DOHH2 (cell line): ENCODE results near the gene PMM2.

ENCODE experiments used
- H3F3A ChIP-seq: fragments of 200-600 bp; sonication (generic), shearing (Covaris generic); 2 replicates; pipeline ENCODE4 v1.6.0; 2016; ENCODE audit warnings: antibody characterized with exemption, mild to moderate bottlenecking; ENCODE audit not compliant: control insufficient read depth, insufficient read depth
- H3K27ac ChIP-seq: fragments of 200-600 bp; sonication (generic); 2 replicates; pipeline ENCODE4 v1.5.1; 2014; ENCODE audit warnings: low read depth, mild to moderate bottlenecking, low read length, moderate library complexity
- H3K27me3 ChIP-seq: fragments of 200-600 bp; sonication (generic); 2 replicates; pipeline ENCODE4 v1.6.1; 2014; ENCODE audit warnings: mild to moderate bottlenecking, low read length, mixed read lengths; ENCODE audit not compliant: control insufficient read depth
- H3K36me3 ChIP-seq: fragments of 200-600 bp; sonication (generic); 2 replicates; pipeline ENCODE4 v1.6.1; 2014; ENCODE audit warnings: mild to moderate bottlenecking, low read length, moderate library complexity, mixed read lengths; ENCODE audit not compliant: control insufficient read depth
- H3K4me1 ChIP-seq: fragments of 200-600 bp; sonication (generic); 2 replicates; pipeline ENCODE4 v1.6.1; 2014; ENCODE audit warnings: mild to moderate bottlenecking, low read length, mixed read lengths; ENCODE audit not compliant: control insufficient read depth
- H3K4me2 ChIP-seq: fragments of 200-600 bp; sonication (generic); 2 replicates; pipeline ENCODE4 v1.6.0; 2014; ENCODE audit warnings: mild to moderate bottlenecking, low read length, moderate library complexity
- H3K4me3 ChIP-seq: fragments of 200-600 bp; sonication (generic); 2 replicates; pipeline ENCODE4 v1.5.1; 2014; ENCODE audit warnings: mild to moderate bottlenecking, low read length, mixed read lengths
- H3K79me2 ChIP-seq: fragments of 200-600 bp; sonication (generic); 2 replicates; pipeline ENCODE4 v1.6.1; 2014; ENCODE audit warnings: mild to moderate bottlenecking, low read length, mixed read lengths; ENCODE audit not compliant: control insufficient read depth
- H3K9me2 ChIP-seq: fragments of 200-600 bp; sonication (generic); replicated peaks from 2 replicates; pipeline ENCODE4 v1.6.1; 2014; ENCODE audit warnings: mild to moderate bottlenecking, low read length, mixed read lengths; ENCODE audit not compliant: control insufficient read depth
- H3K9me3 ChIP-seq: fragments of 200-600 bp; sonication (generic); 2 replicates; pipeline ENCODE4 v1.6.1; 2014; ENCODE audit warnings: antibody characterized with exemption, low read length, mixed read lengths; ENCODE audit not compliant: control insufficient read depth, insufficient read depth
- H4K20me1 ChIP-seq: fragments of 200-600 bp; sonication (generic); 2 replicates; pipeline ENCODE4 v1.6.0; 2014; ENCODE audit warnings: low read depth, mild to moderate bottlenecking, antibody characterized with exemption, low read length, moderate library complexity; ENCODE audit not compliant: control insufficient read depth, insufficient read depth
- EZH2phosphoT487 ChIP-seq: fragments of 200-600 bp; sonication (generic); IDR thresholded peaks from 2 replicates; pipeline ENCODE4 v1.6.1; 2017; ENCODE audit warnings: borderline replicate concordance, mild to moderate bottlenecking, antibody characterized with exemption, low read length, moderate library complexity, mixed read lengths
- TF ChIP-seq, protein P1 (sequence below): fragments of 200-600 bp; sonication (generic); IDR thresholded peaks from one replicate; pipeline ENCODE4 v1.5.1; 2014; ENCODE audit warnings: antibody characterized with exemption, mild to moderate bottlenecking, low read depth, low read length; ENCODE audit not compliant: poor library complexity, severe bottlenecking

The PMM2 gene

DNA sequence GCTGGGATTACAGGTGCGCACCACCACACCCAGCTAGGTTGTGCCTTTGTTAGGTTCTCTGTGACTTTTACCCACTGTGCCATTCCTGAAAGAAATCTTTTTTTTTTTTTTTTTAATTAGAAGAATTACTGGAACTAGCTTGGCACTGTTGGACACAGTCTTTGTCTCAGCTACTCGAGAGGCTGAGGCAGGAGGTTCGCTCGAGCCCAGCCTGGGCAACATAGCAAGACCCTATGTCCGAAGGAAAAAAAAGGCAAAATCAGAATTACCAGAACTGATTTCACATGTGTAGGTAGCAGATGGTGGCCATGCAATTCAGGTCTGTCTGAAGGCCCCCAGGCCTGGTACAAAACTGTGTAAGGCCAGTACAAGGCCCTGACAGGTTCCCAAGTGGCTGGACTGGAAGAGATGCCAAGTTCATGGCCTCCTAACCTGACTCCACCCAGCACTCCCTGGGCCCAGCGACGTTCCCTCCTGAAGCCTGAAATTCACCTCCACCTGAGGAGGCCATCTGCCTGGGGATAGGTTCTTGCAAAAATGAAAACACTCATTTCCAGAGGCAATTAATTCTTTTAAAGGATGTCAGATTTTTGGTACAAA is 48.2 kb downstream of the PMM2 start:
- H3K4me1 ChIP-seq = no peaks in the 10 kb centered on the region
- H4K20me1 ChIP-seq = no peaks in the 10 kb centered on the region
- no peak for TF ChIP-seq EZH2phosphoT487
- TF ChIP-seq, protein P1, sequence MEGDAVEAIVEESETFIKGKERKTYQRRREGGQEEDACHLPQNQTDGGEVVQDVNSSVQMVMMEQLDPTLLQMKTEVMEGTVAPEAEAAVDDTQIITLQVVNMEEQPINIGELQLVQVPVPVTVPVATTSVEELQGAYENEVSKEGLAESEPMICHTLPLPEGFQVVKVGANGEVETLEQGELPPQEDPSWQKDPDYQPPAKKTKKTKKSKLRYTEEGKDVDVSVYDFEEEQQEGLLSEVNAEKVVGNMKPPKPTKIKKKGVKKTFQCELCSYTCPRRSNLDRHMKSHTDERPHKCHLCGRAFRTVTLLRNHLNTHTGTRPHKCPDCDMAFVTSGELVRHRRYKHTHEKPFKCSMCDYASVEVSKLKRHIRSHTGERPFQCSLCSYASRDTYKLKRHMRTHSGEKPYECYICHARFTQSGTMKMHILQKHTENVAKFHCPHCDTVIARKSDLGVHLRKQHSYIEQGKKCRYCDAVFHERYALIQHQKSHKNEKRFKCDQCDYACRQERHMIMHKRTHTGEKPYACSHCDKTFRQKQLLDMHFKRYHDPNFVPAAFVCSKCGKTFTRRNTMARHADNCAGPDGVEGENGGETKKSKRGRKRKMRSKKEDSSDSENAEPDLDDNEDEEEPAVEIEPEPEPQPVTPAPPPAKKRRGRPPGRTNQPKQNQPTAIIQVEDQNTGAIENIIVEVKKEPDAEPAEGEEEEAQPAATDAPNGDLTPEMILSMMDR = no peak
- no peaks in the 10 kb centered on the region; the same call in 1 of the 2 replicates for H3F3A ChIP-seq
- no peak overlapping the region for H3K4me3 ChIP-seq
- no peak overlapping the region for H3K4me2 ChIP-seq
- H3K27me3 ChIP-seq = no peaks in the 10 kb centered on the region
- no peak overlapping the region for H3K27ac ChIP-seq
- H3K79me2 ChIP-seq = peaks cover 21% of the 10 kb centered on the region
- H3K36me3 ChIP-seq = peaks cover 50% of the 10 kb centered on the region
- no peaks in the 10 kb centered on the region for H3K9me3 ChIP-seq
- H3K9me2 ChIP-seq = no peaks in the 10 kb centered on the region

DNA sequence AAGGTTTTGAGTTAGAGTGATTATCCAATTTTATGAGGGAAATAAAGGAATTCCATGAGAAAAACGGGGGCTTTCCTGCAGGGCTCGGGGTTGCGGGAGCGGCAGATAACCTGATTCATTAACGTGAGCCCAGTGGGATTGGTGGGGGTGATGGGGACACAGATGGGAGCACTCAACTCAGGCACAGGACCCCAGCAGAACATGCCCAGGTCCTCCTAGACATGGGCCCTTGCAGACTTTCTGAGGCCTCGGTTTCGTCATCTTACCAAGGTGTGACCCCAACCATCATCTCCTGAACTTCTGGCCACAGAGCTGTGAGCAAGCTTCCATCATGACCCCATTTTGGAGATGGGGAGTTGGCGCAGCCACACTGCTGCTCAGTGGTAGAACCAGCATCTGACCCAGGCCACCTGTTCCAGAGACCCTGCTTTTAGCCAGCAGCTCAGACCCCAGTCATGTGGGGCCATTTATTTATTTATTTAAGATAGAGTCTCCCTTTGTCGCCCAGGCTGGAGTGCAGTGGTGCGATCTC is 48.8 kb downstream of the PMM2 start:
- Histone ChIP-seq H4K20me1 (no peaks in the 10 kb centered on the region; the same call in 1 of the 2 replicates), H3K27me3 (no peaks in the 10 kb centered on the region), H3K9me3 (no peaks in the 10 kb centered on the region), H3K36me3 (peaks cover 54% of the 10 kb centered on the region), H3K4me1 (no peaks in the 10 kb centered on the region), H3F3A (no peaks in the 10 kb centered on the region; the same call in 1 of the 2 replicates), H3K79me2 (peaks cover 20% of the 10 kb centered on the region), H3K4me3 (no peak overlapping the region), H3K9me2 (no peaks in the 10 kb centered on the region), H3K27ac (no peak overlapping the region), H3K4me2 (no peak overlapping the region)
- TF ChIP-seq, protein P1 = no peak
- TF ChIP-seq EZH2phosphoT487 = no peak

DNA sequence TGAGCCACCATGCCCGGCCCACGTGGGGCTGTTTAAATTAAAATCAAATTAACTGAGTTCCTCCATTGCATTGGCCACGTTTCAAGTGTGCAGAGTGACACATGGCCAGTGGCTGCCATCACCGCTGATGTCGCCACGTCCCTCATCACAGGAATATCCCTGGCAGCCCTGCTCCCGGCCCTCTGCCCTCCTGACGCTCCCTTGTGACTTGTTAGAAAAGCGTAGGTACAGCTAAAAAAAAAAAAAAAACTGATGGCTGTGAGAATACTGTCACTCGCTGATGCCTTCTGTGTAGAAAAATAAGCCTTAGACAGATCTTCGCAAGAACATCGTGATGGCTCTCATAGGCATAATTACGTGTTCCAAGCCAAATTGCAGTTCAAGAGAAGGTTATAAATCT is 49.5 kb downstream of the PMM2 start:
- H3K27ac ChIP-seq = no peak overlapping the region
- H3K9me3 ChIP-seq = no peaks in the 10 kb centered on the region
- no peaks in the 10 kb centered on the region for H3K9me2 ChIP-seq
- H3K4me3 ChIP-seq = no peak overlapping the region
- H3K4me1 ChIP-seq = no peaks in the 10 kb centered on the region
- TF ChIP-seq, protein P1 = no peak
- TF ChIP-seq EZH2phosphoT487 = no peak
- no peak overlapping the region for H3K4me2 ChIP-seq
- no peaks in the 10 kb centered on the region; the same call in 1 of the 2 replicates for H3F3A ChIP-seq
- no peaks in the 10 kb centered on the region; the same call in 1 of the 2 replicates for H4K20me1 ChIP-seq
- H3K79me2 ChIP-seq = peaks cover 20% of the 10 kb centered on the region
- peaks cover 59% of the 10 kb centered on the region for H3K36me3 ChIP-seq
- H3K27me3 ChIP-seq = no peaks in the 10 kb centered on the region
